ENCODE measurements around the gene GNAI3.

GNAI3 gene

DNA sequence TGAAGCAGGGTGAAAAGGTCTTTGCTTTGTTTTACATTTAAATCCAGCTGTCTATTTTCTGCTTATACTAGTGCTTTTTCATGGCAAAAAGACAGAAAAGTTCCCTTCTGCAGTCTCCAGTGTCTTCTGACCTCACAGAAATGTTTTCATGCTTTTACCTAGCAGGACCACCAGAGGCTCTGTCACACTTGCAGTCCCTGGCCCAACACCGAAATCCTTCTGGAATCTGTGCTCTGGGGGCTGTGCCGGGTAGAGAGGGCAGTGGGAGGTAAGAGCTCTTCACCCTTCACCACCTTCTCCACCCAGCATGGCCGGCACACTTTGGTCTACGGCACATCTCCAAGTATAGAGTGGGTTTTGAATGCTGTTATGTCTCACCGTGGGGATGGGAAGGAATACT, 50.2 kb downstream of the GNAI3 start:
- peak; percentile 58 for DNase-seq (ENCODE audit: low spot score)

DNA sequence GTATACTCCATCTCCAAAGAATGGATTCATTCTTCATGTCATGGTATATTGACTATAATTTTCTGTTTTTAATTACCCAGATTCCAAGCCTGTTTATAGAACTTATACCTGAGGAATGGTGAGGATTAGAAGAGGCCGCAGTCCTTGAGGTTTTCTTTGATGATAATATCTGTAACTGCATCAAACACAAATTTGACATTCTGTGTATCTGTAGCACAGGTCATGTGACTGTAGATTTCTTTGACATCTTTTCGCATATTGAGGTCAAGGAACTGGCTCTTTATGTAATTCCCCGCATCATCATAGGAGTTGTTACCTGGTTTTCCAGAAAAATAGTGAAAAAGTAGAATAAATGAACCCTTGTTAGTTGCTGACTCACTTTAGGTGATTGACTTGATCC, 54.8 kb downstream of the GNAI3 start:
- DNase-seq (ENCODE audit: low spot score) = no peak

DNA sequence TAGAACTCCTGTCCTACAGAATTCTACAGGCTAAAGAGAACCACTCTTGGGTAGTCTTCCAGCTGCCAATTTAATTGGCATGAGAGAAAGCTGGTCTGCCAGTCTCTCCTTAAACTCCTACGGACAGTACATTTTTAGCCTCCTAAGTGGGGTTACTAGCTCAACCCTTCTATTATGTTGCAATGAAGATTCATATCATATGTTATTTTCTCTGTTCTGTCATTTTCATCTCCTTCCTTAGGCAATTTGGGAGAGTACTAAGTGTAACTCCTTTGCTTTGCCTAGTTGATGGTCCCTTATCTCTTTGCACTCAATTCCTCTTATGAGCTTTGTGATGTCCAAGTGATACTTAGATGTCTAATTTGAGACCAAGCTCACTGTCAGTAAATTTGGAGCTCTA, 57.0 kb downstream of the GNAI3 start:
- no peak for DNase-seq (ENCODE audit: low spot score)

DNA sequence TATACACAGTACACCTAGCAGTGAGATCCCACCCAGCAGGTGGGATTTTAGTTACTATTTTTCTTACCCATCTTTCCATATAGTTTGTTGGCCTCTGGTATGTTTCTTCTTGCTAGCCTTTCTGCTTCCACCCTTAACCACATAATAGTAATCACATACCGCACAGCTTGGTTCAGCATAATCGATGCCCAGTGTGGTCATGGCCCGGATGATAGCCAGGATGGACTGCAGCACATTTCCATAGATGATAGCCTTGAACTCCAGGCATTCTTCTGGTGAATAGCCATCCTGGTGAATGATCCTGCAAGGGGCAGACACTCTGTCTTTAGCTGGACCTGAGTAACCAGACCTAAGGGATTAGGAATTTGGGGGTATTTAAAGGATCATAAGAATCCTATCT, 61.5 kb downstream of the GNAI3 start:
- no peak for DNase-seq (ENCODE audit: low spot score)

DNA sequence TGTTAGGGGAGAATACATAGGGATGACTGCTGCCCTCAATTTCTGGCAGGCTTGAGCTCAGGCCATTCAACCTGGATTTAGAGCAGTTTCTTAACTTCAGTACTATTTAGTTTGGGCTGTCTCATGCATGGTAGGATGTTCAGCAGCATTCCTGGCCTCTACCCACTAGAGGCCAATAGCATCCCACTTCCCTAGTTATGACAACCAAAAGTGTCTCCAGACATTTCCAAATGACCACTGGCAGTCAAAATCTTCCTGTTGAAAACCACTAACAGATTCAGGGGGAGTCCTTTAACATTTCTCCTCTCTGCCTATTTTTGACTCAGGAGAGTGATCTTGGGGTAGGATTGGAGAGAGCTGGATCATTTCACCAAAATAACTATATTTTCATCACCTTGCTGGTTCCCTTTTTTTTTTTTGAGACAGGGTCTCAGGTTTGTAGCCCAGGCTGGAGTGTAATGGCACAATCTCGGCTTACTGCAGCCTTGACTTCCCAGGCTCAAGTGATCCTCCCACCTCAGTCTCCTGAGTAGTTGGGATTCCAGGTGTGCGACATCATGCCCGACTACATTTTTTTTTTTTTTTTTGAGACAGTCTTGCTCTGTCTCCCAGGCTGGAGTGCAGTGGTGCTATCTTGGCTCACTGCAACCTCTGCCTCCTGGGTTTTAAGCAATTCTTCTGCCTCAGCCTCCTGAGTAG, 62.3 kb downstream of the GNAI3 start:
- no peak for DNase-seq (ENCODE audit: low spot score)

DNA sequence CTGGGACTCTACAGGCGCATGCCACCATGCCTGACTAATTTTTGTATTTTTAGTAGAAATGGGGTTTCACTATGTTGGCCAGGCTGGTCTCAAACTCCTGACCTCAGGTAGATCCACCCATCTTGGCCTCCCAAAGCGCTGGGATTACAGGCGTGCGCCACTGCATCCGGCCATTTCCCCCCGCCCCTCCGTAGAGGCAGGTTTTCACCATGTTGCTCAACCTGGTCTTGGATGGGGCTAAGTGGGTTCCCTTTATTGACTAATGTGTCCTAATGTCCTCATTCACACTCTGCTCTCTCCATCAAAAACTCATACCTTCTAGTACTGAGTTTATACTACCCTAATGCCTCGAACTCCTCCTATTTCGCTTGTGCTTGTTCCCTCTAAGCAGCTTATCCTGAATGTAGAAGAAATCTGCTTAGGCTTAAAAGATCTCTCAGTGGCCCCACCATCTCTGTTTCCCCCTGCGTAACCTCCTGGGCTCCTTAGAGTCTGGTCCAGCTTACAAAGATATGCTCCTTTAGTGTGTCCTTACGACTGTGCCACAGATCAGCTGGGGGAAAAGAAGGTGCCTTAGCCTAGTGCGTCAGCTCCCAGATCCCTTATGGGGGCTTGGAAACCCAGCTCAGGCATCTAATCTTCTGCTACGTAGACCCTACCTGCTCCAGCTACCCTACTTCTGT, 63.0 kb downstream of the GNAI3 start:
- no peak for DNase-seq (ENCODE audit: low spot score)

DNA sequence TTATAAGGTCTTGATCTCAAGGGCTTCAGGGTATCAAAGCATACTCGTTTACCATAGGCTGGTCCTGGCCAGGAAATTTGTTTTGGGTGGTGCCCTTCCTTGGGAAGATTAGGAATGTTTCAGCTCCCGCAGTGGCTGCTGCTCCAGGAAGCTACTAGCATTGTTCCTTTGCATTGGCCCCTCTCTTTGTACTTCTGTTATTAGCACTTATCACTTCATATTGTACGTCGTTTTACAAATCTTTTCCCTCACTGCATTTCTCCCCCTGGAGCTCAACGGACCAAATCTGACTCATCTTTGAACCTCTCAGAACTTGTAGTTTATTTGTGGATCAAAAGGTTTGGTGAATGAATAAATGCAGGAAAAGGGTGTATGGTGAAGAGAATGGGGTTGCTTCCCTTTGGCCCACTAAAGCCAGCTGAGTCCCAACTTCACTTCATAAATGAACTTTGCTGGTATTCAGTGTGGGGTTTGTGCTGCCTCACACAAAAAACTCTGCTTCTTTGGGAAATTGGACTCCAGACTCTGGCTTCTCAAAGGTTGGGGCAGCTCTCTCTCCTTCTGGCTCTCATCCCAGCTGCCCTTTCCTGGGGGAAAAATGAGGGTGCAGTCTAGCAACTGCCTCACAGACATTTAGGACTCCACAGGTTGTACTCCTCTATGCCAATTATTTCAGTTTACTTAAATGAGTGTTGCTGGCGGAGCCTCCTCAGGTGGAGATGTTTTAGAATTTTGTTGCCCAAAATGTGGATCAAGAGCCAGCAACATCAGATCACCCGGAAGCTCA, 65.1 kb downstream of the GNAI3 start:
- no peak for DNase-seq (ENCODE audit: low spot score)

DNA sequence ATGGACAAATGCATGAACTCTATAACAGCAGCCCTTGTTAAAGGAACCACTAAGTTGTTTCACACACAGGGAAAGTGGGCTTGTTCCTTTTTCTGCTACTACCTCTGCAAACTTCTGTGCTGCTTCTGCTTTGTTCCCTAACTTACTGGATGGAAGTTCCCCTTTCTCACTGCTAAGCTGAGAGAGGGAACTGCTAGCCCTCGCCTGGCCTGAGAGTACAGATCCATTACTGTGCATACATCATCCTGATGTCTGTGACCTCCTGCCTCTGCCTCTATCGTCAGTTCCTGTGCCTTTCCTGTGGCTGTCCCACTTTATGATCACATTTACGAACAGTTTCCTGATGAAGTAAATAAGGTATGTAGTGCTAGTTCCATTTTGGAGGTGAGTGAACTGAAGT, 67.5 kb downstream of the GNAI3 start:
- no peak for DNase-seq (ENCODE audit: low spot score)

DNA sequence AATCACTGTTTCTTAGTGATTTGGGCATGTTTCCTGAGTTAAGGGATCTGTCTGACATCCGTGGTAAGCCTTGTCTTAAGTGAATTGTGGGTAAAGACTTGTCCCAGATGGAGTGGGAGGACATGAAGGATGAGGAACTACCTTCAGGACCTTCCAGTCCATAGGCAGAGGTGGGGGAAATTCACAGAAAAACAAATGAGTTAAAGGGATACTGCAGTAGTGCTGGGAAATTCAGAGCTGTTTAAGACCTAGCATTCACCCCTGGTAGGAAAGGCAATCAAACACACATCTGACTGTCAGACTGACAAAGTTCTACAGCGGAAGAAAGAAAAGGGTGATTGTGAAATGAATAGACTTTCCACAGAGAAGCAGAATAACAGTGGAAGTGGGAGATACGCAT, 68.0 kb downstream of the GNAI3 start:
- DNase-seq (ENCODE audit: low spot score) = no peak

DNA sequence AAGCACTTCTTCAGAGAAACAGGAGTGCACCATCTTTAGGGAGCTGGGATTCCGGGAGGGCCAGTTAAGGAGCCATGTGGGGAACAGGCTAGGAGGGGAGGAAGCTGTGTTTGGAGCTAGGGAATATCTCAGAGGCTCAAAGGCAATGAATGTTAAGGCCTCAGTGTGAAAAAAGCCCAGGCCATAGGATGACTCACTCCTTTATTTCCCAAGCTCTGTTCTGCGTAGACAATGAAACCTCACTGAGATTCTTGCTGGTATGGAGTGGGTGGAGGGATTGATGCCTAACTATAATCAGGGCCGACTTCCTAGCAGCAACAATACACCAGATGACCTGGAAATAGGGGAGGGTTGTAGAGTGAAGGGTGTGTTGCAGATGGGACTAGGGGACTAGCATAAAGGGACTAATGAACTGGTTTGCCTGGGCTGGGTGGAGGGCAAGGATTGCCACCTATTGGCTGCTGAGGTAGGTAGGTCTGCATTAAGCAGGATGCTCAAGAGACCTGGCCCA, 68.9 kb downstream of the GNAI3 start:
- DNase-seq (ENCODE audit: low spot score) = peak; percentile 35

DNA sequence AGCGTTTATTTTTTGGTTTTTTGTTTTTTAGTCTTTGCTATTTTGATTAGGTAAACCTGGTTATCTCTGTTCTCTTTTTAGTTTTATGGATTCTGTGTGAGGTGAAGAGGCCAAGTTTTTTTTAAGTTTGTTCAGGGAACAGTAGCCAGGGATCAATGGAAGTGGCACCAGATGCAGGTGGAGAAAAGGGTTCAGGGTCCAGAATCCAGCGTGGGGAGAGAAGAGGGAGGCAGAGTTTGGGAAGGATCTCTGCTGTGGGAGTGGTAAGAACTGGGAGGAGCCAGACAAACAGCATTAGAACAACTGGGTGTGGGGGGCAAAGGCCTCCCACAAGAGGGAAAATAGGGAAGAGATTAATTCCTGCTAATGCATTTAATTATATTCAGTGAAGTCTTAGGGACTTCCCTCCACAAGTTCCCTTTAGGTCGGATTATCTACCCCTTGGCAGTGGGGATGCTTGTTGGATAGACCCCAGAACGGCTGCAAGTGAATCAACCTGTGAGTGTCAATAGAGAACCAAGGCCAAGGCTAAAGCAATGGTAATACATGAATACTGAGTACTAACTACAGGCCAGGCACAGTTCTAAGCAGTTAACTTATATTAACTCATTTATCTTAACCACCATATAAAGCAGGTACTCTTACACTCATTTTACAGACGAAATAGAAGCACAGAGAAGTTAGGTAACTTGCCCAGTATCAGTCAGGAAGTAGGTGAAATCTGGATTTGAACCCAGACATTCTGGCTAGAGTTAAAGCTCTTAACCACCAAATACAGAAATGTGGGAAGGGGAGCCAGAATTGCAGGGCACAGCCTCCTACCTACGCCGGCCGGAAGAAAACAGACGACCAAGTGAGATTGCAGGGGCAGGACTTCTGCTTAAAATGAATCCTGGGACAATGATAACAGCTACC, 70.5 kb downstream of the GNAI3 start:
- DNase-seq (ENCODE audit: low spot score) = no peak

DNA sequence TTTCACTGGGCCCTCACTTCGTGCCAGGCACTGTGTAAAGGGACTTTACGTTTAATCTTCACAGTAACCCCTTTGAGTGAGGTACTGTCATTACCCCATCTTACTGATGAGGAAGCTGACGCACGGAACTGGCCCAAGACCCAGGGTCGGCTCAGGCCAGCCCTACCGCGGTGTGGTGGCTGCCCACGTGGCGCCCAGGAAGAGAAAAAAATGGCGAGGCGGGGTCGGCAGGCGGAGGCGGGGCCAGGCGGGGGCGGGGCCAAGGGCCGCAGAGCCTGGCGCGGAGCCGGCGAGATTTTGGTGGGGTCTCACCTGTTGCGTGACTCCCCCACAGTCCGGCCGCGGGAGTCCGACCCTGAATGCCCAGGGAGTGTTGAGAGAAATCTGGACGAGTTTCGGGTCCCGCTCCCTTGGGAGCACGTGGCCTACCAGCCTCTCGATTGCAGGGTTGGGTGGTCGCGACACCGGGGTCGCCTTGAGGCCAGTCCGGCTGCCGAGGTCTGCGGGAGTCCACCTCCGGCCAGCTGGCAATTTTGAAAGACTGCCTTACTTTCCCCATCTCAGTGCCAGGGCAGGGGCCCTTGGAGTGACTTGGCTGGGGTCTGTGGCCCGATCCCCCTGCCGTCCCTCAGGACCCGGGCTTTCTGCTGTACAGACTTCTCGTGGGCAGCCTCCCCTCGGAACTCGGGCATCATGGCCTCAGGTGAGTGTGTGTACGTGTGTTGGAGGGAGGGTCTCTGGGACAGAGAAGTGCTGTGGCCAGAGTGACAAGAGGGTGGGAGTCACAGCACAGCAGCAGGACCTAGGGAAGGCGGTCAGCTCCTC, 71.4 kb downstream of the GNAI3 start, which contains the start of the genes AMPD2 and GNAT2:
Gene AMPD2 (plus strand): TSS at position 262 of the 825 bp plus-strand sequence. CDS start 1,339 bp downstream, outside the sequence.
Gene GNAT2 (minus strand): TSS at position 41 of the 825 bp plus-strand sequence. CDS start 6,746 bp downstream, outside the sequence.
- DNase-seq (ENCODE audit: low spot score) = peak; percentile 94

DNA sequence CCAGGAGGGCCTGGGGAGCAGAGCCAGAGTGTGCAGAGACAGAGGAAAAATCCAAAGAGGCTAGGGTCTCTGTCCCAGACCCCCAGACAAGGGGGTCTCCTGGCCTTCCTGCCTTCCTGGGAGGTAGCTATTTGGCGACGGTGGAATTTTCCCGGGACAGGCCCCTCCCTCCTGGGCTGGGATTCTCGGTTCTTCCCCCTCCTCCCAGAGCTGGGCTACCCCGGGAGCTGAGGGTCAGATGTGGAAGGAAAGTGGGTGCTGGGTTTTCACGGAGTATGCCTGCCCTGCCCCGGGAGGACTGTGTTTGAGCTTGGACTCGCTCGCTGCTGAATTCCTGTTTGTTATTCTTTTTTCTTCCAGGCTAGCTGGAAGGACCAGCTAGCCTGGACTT, 72.0 kb downstream of the GNAI3 start:
- DNase-seq (ENCODE audit: low spot score) = peak; percentile 60

DNA sequence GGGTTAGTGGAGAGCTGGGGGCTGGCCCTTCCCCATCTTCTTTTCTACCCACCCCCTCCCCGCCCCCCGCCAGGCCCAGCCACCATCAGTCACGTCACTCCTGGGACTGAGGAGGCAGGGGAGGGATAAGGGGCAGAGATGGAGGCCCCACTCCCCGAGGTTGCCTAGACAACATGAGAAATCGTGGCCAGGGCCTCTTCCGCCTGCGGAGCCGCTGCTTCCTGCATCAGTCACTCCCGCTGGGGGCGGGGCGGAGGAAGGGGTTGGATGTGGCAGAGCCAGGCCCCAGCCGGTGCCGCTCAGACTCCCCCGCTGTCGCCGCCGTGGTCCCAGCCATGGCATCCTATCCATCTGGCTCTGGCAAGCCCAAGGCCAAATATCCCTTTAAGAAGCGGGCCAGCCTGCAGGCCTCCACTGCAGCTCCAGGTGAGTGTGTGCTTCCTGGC, 72.4 kb downstream of the GNAI3 start:
- peak; percentile 96 for DNase-seq (ENCODE audit: low spot score)

DNA sequence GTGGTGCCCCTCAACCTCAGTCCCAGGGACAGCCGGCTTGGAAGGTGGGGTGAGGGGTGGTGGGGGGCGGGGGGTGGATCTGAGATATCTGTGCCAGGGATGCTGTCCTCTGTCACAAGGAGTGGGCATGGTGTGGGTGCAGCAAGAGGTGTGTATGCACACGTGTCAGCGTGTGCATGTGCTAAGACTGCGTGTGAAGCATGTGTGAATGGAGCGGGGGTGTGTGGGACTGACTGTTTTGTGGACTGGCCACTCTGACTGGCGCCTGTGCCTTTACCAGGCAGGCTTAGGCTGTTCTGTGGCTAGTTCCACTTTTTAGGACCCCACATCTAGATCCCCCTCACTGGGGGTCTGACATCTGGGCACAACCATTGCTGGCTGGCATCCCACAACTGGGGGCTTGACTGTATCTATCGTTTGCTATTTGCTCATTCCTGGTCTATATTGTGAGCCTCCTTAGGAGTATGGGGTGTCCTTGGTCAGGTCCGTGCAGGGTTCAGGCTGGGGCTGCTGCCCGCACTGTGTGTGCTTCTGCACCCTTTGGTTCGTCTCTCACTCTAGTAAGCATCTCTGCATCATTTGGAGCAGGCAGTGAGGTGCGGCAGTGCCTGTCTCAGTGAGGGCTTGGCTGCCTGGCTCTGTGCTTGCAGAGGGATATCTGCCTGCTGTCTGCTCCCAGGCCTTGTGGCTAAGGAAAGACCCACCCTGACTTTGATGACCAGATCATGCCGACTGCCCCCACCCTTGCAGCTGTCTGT, 73.1 kb downstream of the GNAI3 start:
- no peak for DNase-seq (ENCODE audit: low spot score)

DNA sequence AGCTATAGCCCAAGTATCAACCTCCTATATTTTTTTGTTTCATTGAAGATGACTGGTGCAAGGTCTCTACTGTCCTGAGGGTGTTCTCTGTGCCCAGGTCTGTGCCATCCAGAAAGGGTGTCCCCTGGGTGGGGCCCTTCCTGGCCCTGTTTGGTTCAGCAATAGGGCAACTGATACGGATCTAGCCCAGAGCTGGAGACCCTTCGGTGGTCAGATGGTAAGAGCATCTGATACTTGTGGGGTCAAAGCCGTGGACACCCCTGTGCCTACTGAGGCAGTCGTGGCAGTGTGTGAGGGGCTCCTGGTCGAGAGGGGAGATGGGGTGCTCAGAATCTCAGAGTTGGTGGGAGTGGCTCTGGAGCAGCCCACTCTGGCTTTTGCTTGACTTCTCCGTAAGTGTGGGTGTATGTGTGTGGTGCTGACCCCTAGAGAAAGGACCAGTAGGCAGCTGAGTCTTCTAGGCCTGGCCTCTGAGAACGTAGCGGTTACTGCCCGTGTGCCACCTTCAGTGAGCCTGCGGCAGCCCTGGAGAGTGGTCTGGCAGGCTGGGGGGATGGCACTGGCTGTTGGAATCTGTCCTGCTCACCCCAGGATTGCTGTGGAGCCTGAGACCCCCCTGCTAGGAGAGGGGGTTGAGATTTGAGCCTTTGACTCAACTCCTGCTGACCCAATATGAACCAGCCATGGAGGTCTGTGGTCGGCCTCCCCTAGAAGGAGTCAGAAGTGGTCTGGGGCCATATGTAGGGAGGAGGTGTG, 73.9 kb downstream of the GNAI3 start:
- no peak for DNase-seq (ENCODE audit: low spot score)

DNA sequence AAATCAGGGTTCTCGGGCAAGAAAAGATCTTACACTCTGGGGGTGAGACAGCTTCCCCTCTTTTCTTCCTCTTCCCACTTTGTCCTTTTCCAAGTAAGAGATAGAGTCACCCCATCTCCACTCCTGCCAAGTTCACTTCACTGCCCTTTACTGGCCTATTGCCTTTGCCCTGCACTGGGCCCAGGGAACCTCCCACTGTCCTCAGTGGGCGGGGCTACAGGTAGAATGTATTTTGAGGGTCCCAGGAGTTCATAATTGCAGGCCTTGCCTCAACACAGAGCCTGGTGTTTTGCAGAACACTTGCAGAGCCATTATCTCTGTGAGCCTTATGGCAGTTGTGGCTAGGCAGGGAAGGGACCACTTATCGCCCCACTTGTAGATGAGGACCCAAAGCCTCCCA, 74.5 kb downstream of the GNAI3 start:
- DNase-seq (ENCODE audit: low spot score) = no peak

DNA sequence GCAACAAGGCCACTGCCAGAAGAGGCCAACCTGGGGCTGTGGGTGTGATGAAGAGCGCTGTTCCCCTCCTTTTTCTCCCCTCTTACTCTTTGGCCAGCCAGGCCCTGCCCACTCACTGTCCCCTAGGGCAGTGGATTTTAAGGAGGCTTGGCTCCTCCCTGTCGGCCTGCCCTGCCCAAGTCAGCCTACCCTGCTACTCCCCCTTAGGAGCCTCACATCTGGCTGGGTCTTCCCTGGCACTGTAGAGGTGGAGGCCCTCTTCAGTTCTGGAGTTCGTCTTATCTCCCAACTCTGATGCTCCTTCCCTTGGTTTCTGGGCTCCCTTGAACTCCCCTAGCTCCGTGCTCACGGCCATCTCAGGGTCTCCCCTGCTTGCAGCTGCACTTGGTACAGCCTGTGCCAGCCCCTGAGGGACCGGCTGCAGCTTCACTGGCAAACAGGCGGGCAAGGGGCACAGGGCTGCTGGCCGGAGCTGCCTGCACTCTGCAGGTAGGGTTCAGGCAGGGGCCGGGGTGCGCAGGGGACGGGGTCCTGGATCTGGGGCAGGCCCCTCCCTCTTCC, 75.3 kb downstream of the GNAI3 start:
- no peak for DNase-seq (ENCODE audit: low spot score)

All from iPS-NIHi11 (cell line).